AG04450 (cell line): ENCODE results near the gene SMIM29. TPM values are rescaled to one million over a fixed set of nuclear protein-coding genes. Genes with fewer than 3 reads are reported as not detected.

Source experiments
- CTCF ChIA-PET: fragments of 300-600, 350-600 bp; formaldehyde crosslinking; extraction: SDS; loops from one replicate; lab custom pipeline; 2022; ENCODE audit warnings: antibody characterized with exemption, inconsistent platforms; lab: Charles Lee
- POLR2A ChIA-PET: fragments of 350-600 bp; formaldehyde crosslinking; extraction: SDS; loops from one replicate; lab custom pipeline; 2021; ENCODE audit warnings: antibody characterized with exemption, inconsistent platforms; lab: Yijun Ruan, JAX
- DNase-seq: peaks from one replicate; pipeline ENCODE4 v3.0.0-alpha.2; 2011; ENCODE audit warnings: low read depth, low spot score
- H3K27ac ChIP-seq: one replicate; pipeline ENCODE4 v1.5.1; 2012; ENCODE audit warnings: low read depth, low read length, control low read depth
- H3K27me3 ChIP-seq: one replicate; pipeline ENCODE4 v1.6.0; 2012; ENCODE audit warnings: low read length; ENCODE audit not compliant: control insufficient read depth, insufficient read depth
- H3K4me3 ChIP-seq: 2 replicates; pipeline ENCODE4 v1.5.1; 2011; ENCODE audit warnings: mild to moderate bottlenecking, low read depth, low read length, control low read depth
- H3K9me3 ChIP-seq: 2 replicates; pipeline ENCODE4 v1.5.1; 2012; ENCODE audit warnings: low read length; ENCODE audit not compliant: control insufficient read depth, insufficient read depth
- polyA plus RNA-seq: library from polyadenylated mRNA; depleted of rRNA; stranded (reverse); fragments of >200 nt; gene quantifications from 2 replicates; pipeline ENCODE4 v1.2.3, GENCODE V29; 2011
- TF ChIP-seq, protein P1 (sequence below): IDR thresholded peaks from 2 replicates; pipeline ENCODE4 v1.5.1; 2011; ENCODE audit warnings: low read depth, low read length, control low read depth, inconsistent platforms

The SMIM29 gene
- polyA plus RNA-seq, 1 experiment: 11.3 TPM

DNA sequence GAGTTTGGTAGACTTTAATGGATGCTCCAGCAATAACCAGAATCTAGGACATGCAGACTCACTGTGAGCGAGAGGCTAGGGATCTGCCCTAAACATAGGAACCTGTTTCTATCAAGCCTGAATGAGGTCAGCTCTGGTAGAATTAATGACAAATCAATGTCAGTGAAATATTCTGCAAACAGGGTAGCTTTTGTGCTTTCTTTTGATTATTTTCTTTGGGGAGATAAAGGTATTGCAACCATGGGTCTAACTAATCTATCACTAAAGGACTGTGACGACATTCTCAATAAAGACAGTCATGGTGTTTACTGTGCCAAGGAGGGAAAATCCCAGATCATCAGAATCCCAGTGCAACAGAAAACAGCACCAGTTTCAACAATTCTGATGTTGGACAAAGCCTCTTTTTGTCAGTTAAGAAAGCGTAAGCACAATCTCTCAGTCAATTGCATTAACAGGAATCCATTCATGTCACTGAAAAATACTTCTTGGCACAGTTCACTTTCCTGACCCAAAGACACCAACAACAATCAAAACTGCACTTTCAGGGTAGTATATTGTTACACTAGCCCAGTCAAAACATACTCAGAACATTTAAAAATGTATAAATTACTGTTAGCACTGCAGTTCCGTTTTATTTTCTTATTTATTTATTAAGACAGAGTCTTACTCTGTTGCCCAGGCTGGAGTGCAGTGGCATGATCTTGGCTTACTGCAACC is 36.8 kb upstream of the SMIM29 start:
- ChIA-PET POLR2A (interaction anchor here (0.6 kb wide), 1 partner anchor 127 kb away, joined by 3 read pairs; no protein-coding TSS in a partner anchor), CTCF (no interaction called here)
- H3K4me3 ChIP-seq: no peak overlapping the region
- no peak overlapping the region for H3K27ac ChIP-seq
- TF ChIP-seq, protein P1, sequence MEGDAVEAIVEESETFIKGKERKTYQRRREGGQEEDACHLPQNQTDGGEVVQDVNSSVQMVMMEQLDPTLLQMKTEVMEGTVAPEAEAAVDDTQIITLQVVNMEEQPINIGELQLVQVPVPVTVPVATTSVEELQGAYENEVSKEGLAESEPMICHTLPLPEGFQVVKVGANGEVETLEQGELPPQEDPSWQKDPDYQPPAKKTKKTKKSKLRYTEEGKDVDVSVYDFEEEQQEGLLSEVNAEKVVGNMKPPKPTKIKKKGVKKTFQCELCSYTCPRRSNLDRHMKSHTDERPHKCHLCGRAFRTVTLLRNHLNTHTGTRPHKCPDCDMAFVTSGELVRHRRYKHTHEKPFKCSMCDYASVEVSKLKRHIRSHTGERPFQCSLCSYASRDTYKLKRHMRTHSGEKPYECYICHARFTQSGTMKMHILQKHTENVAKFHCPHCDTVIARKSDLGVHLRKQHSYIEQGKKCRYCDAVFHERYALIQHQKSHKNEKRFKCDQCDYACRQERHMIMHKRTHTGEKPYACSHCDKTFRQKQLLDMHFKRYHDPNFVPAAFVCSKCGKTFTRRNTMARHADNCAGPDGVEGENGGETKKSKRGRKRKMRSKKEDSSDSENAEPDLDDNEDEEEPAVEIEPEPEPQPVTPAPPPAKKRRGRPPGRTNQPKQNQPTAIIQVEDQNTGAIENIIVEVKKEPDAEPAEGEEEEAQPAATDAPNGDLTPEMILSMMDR: no peak
- no peaks in the 10 kb centered on the region; the same call in 1 of the 2 replicates for H3K9me3 ChIP-seq
- no peaks in the 10 kb centered on the region for H3K27me3 ChIP-seq
- DNase-seq: no peak

DNA sequence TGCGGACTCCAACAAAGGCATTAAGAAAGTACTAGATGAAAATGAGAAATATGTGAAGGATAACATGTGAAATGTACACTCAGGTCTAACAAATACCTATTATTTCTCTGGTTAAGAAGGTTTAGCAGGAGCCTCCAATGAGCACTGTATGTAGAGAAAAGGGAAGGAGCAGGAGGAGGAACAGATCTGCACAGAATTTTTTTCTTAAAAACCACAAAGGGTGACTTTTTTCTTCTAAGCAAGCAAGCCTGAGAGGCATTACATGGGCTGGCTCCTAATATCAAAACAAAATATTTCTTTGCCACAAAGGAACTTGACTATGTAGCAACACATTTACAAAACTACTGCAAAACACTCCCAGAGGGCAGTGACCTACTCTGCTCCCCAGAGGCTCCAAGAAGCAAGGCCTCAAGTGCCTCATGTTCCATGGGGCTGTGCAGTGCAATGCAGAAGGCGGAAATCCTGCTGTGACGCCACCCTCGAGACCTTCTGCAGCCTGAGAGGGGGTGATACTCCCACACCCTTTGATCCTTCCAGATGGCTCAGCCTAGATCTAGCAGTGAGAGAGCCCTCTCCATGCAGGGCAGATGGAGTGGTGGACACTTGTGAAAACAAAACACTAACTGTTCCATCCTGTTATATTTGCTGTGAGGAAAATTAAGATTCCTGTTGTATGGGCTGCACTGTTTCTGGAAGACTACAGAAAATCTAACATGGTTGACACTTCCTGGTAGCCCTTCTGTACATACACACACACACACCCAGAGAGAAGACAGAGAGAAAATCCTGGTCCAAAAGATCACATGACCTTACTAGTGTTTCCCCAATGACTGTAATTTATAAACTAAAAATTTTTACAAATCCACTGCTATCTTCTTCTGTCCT is 36.0 kb upstream of the SMIM29 start:
- ChIA-PET POLR2A (no interaction called here), CTCF (interaction anchor here (0.6 to 3.4 kb wide), 3 partner anchors 35 to 131 kb away, joined by 3 to 8 read pairs (median 3); no protein-coding TSS in a partner anchor)
- Histone ChIP-seq H3K27me3 (no peaks in the 10 kb centered on the region), H3K4me3 (no peak overlapping the region), H3K27ac (no peak overlapping the region), H3K9me3 (no peaks in the 10 kb centered on the region; the same call in 1 of the 2 replicates)
- TF ChIP-seq, protein P1: no peak
- DNase-seq: peak; percentile 32

DNA sequence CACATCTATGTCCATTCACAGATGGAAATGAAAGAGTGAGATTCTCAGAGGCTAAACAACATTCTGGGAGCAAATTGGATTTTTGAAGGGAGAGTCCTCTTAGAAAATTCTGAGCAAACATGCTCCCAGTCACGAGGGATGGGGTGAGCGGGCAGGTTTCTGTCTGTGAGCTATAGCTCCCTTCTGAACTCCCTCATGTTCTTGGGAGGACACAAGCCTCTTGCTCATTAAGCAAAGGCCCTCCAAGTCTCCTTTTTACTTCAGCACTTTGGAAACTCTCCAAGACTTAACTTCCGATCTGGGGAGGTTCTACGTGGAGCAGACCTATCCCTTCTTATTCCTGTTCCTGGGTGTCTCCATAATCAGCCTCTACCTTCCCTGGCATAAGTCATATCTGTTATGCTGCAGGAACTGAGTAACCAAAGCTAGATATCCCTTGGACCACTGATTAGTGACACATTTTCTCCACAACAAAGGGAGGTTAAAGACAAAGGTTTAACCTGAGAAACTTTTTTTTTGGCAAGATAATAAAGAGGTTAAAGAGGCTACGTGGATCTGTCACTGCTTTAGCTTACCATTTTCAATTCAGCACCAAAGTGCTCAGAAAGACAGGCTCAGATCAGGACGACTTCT is 33.0 kb upstream of the SMIM29 start:
- no peaks in the 10 kb centered on the region; the same call in 1 of the 2 replicates for H3K9me3 ChIP-seq
- no peak for DNase-seq
- TF ChIP-seq, protein P1: no peak
- no peak overlapping the region for H3K4me3 ChIP-seq
- no peaks in the 10 kb centered on the region for H3K27me3 ChIP-seq
- no peak overlapping the region for H3K27ac ChIP-seq
- ChIA-PET POLR2A (no interaction called here), CTCF (interaction anchor here (3.4 kb wide), 1 partner anchor 32 kb away, joined by 8 read pairs; no protein-coding TSS in a partner anchor)

DNA sequence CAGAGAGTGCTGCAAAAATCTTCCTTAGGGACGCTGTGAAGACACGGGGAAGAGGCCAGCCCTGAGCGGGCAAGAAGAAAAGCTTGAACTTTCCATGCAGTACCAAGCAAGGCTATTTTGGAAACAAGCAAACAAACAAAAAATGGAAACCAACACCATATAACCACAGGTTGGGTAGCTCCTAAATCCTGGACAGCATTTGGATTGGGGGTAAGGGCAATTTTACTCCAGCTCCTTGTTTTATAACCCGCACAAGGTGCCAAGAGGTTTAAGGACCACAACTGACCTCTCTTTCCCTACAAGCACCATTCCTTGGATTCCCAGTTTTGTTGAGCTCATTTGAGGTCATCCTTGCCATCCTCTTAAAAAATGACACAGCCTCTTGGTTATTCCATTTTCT is 31.4 kb upstream of the SMIM29 start:
- POLR2A ChIA-PET: no interaction called here
- CTCF ChIA-PET: interaction anchor here (0.8 kb wide), 1 partner anchor 31 kb away, joined by 4 read pairs; no protein-coding TSS in a partner anchor
- Histone ChIP-seq H3K27me3 (no peaks in the 10 kb centered on the region), H3K9me3 (no peaks in the 10 kb centered on the region; the same call in 1 of the 2 replicates), H3K4me3 (no peak overlapping the region), H3K27ac (no peak overlapping the region)
- no peak for DNase-seq
- TF ChIP-seq, protein P1: no peak
